SK-N-SH (cell line): ENCODE measurements around the gene CLCC1. TPM values are rescaled to one million over a fixed set of nuclear protein-coding genes. Genes with fewer than 3 reads are reported as not detected.

Experiments
- CTCF ChIA-PET: fragments of 300-600, 350-600 bp; formaldehyde crosslinking; extraction: SDS; loops from one replicate; lab custom pipeline; 2021; lab: Yijun Ruan, JAX
- POLR2A ChIA-PET: fragments of 350-600 bp; sonication (Branson Sonifier 250); formaldehyde crosslinking; extraction: SDS; loops from one replicate; lab custom pipeline; 2020; ENCODE audit warnings: antibody characterized with exemption, inconsistent platforms; lab: Yijun Ruan, JAX
- DNase-seq: peaks from one replicate; pipeline ENCODE4 v3.0.0; 2012
- H2AFZ ChIP-seq: fragments of 200-600 bp; sonication (generic); 2 replicates; pipeline ENCODE4 v1.8.1; 2016; ENCODE audit warnings: antibody characterized with exemption, mild to moderate bottlenecking, low read depth
- H3F3A ChIP-seq: fragments of 200-600 bp; sonication (generic); replicated peaks from 2 replicates; pipeline ENCODE3; 2016; ENCODE audit warnings: antibody characterized with exemption, mild to moderate bottlenecking; ENCODE audit not compliant: insufficient read depth
- H3K27ac ChIP-seq, 2 experiments: fragments of 200-500 bp in 1 of 2; fragments of 200-600 bp in 1 of 2; sonication (Bioruptor generic) in 1 of 2; sonication (generic), shearing (Covaris generic) in 1 of 2; 2 replicates each; pipeline versions ENCODE4 v1.5.1 to v1.6.1; 2014 to 2016; ENCODE audit warnings: low read depth in 2 of 2, inconsistent platforms in 1 of 2, low read length in 1 of 2, mild to moderate bottlenecking in 1 of 2, mixed read lengths in 1 of 2
- H3K27me3 ChIP-seq: fragments of 200-600 bp; sonication (generic), shearing (Covaris generic); 2 replicates; pipeline ENCODE4 v1.6.1; 2016; ENCODE audit warnings: mixed run types; ENCODE audit not compliant: insufficient read depth
- H3K36me3 ChIP-seq, 2 experiments: fragments of 200-500 bp in 1 of 2; fragments of 200-600 bp in 1 of 2; sonication (Bioruptor generic) in 1 of 2; sonication (generic) in 1 of 2; replicated peaks in 1 of 2; 2 replicates each; pipeline versions ENCODE3 to v1.5.1; 2014 to 2016; ENCODE audit warnings: low read length in 1 of 2, mild to moderate bottlenecking in 1 of 2; ENCODE audit not compliant: insufficient read depth in 2 of 2, control insufficient read depth in 1 of 2
- H3K4me1 ChIP-seq, 2 experiments: fragments of 200-500 bp in 1 of 2; fragments of 200-600 bp in 1 of 2; sonication (Bioruptor generic) in 1 of 2; sonication (generic), shearing (Covaris generic) in 1 of 2; 2 replicates each; pipeline versions ENCODE4 v1.5.1 to v1.6.1; 2014 to 2016; ENCODE audit warnings: low read depth in 1 of 2, low read length in 1 of 2, mixed run types in 1 of 2; ENCODE audit not compliant: insufficient read depth in 2 of 2, control insufficient read depth in 1 of 2
- H3K4me2 ChIP-seq: fragments of 200-600 bp; sonication (generic), shearing (Covaris generic); 2 replicates; pipeline ENCODE4 v1.6.1; 2017; ENCODE audit warnings: mixed run types
- H3K4me3 ChIP-seq, 2 experiments: fragments of 200-500 bp in 1 of 2; fragments of 200-600 bp in 1 of 2; sonication (Bioruptor generic) in 1 of 2; sonication (generic), shearing (Covaris generic) in 1 of 2; 2 replicates each; pipeline versions ENCODE4 v1.5.1 to v1.8.1; 2014 to 2016; ENCODE audit warnings: low read depth in 2 of 2, inconsistent platforms in 1 of 2, low read length in 1 of 2, mild to moderate bottlenecking in 1 of 2, mixed read lengths in 1 of 2, moderate library complexity in 1 of 2
- H3K79me2 ChIP-seq: fragments of 200-600 bp; sonication (generic); 2 replicates; pipeline ENCODE4 v1.8.1; 2017; ENCODE audit warnings: mild to moderate bottlenecking; ENCODE audit not compliant: insufficient read depth
- H3K9ac ChIP-seq: fragments of 200-600 bp; sonication (generic); 2 replicates; pipeline ENCODE4 v1.6.1; 2017; ENCODE audit warnings: mixed run types
- H3K9me2 ChIP-seq: fragments of 200-600 bp; sonication (generic); 2 replicates; pipeline ENCODE4 v1.6.1; 2017; ENCODE audit warnings: mixed run types
- H3K9me3 ChIP-seq: fragments of 200-600 bp; sonication (generic); 2 replicates; pipeline ENCODE4 v1.6.1; 2017; ENCODE audit warnings: mixed run types, mild to moderate bottlenecking, moderate library complexity
- H4K20me1 ChIP-seq: fragments of 200-600 bp; sonication (generic); 2 replicates; pipeline ENCODE4 v1.6.1; 2017; ENCODE audit warnings: mild to moderate bottlenecking, mixed run types; ENCODE audit not compliant: insufficient read depth
- CHD2 ChIP-seq: fragments of 150-350 bp; IDR thresholded peaks from 2 replicates; pipeline ENCODE4 v1.6.1; 2018; ENCODE audit warnings: low read length; ENCODE audit not compliant: partially characterized antibody
- ELF1 ChIP-seq: IDR thresholded peaks from 2 replicates; pipeline ENCODE4 v1.4.0; 2012
- EZH2phosphoT487 ChIP-seq: fragments of 200-600 bp; sonication (generic); IDR thresholded peaks from 2 replicates; pipeline ENCODE4 v1.6.1; 2017; ENCODE audit warnings: low read depth, mixed run types, mild to moderate bottlenecking, antibody characterized with exemption, moderate library complexity, borderline replicate concordance
- FOXM1 ChIP-seq: IDR thresholded peaks from 2 replicates; pipeline ENCODE4 v1.4.0; 2012; ENCODE audit warnings: low read depth, mild to moderate bottlenecking
- GABPA ChIP-seq: IDR thresholded peaks from 2 replicates; pipeline ENCODE4 v1.4.0; 2012; ENCODE audit warnings: low read depth, mild to moderate bottlenecking
- MEF2A ChIP-seq: IDR thresholded peaks from 2 replicates; pipeline ENCODE4 v1.4.0; 2012; ENCODE audit warnings: low read depth, borderline replicate concordance
- MXI1 ChIP-seq: IDR thresholded peaks from 2 replicates; pipeline ENCODE4 v1.6.1; 2012; ENCODE audit warnings: mild to moderate bottlenecking, low read depth, low read length, improper control_type of control experiment
- NRF1 ChIP-seq: IDR thresholded peaks from 2 replicates; pipeline ENCODE4 v1.6.1; 2012; ENCODE audit warnings: low read depth, mild to moderate bottlenecking, low read length
- POLR2AphosphoS5 ChIP-seq: IDR thresholded peaks from 2 replicates; pipeline ENCODE4 v1.6.1; 2012; ENCODE audit warnings: low read depth, low read length
- RAD21 ChIP-seq: IDR thresholded peaks from 2 replicates; pipeline ENCODE4 v1.6.1; 2012; ENCODE audit warnings: mild to moderate bottlenecking, low read length
- SIN3A ChIP-seq: IDR thresholded peaks from 2 replicates; pipeline ENCODE4 v1.6.1; 2012; ENCODE audit warnings: low read depth, mild to moderate bottlenecking, low read length, moderate library complexity, borderline replicate concordance
- SMC3 ChIP-seq: IDR thresholded peaks from 2 replicates; pipeline ENCODE4 v1.6.1; 2012; ENCODE audit warnings: low read depth, low read length, improper control_type of control experiment
- TEAD4 ChIP-seq: IDR thresholded peaks from 2 replicates; pipeline ENCODE4 v1.4.0; 2012; ENCODE audit warnings: mild to moderate bottlenecking, borderline replicate concordance; ENCODE audit not compliant: insufficient read depth
- YY1 ChIP-seq: IDR thresholded peaks from 2 replicates; pipeline ENCODE4 v1.4.0; 2012; ENCODE audit warnings: low read depth, mild to moderate bottlenecking
- WGBS: methylation state at CpG from one replicate; pipeline ENCODE4 v1.1.6; 2017; ENCODE audit warnings: low lambda C conversion rate; 5-methylcytosine and 5-hydroxymethylcytosine counted together
- polyA plus RNA-seq, 3 experiments: library from polyadenylated mRNA; depleted of rRNA; stranded (reverse); fragments of >200 nt; gene quantifications; 2 replicates each; pipeline ENCODE4 v1.2.3, GENCODE V29; 2012
- TF ChIP-seq, protein P1 (sequence below): IDR thresholded peaks from 2 replicates; pipeline ENCODE4 v1.4.0; 2012; ENCODE audit warnings: low read depth, borderline replicate concordance
- TF ChIP-seq, protein P2 (sequence below): fragments of 150-350 bp; IDR thresholded peaks from 2 replicates; pipeline ENCODE4 v1.6.1; 2017; ENCODE audit warnings: antibody characterized with exemption, low read length, low read depth, borderline replicate concordance
- TF ChIP-seq, protein P3 (sequence below): IDR thresholded peaks from 2 replicates; pipeline ENCODE4 v1.4.0; 2012; ENCODE audit warnings: low read depth, borderline replicate concordance
- TF ChIP-seq, protein P4 (sequence below): fragments of 200-600 bp; sonication (generic); IDR thresholded peaks from 2 replicates; pipeline ENCODE4 v1.6.1; 2017; ENCODE audit warnings: antibody characterized with exemption, mild to moderate bottlenecking, moderate library complexity
- TF ChIP-seq, protein P5 (sequence below): IDR thresholded peaks from 2 replicates; pipeline ENCODE4; 2012

The CLCC1 gene
- polyA plus RNA-seq, 1 of the 3 experiments (the other 2 are of a cell fraction), result 20.0 TPM

DNA sequence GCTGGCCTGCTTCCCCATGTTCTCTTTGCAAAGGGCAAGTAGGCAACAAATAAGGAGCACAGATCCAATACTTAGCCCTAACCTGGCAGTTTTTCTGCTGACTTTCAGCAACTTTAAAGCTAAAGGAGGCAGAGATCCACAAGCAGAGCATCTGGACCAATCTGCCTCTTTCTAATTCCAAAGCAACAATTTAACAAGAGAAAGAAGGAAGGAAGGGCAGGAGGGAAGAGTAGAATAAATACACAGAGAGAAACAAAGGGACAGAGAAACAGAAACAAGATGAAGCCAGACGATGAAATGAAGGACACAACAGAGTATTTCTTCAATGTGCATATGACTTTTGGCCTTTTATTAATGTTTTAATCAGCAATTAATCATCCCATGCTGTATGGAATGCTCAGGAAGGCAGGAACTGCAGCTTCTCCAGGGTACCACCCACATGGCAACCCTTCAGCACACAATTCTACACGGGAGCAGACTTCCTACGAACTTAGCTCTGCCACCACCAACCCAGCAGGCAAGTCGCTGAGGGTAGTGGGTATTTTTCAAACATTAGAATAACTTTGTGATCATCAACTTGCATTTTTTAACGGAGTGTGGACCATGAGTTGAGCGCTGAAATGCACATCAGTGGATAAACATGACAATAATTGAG, 15.3 kb downstream of the CLCC1 start:
- TF ChIP-seq, protein P1, sequence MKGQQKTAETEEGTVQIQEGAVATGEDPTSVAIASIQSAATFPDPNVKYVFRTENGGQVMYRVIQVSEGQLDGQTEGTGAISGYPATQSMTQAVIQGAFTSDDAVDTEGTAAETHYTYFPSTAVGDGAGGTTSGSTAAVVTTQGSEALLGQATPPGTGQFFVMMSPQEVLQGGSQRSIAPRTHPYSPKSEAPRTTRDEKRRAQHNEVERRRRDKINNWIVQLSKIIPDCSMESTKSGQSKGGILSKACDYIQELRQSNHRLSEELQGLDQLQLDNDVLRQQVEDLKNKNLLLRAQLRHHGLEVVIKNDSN, result no peak
- TF ChIP-seq POLR2AphosphoS5 (no peak), NRF1 (no peak), SMC3 (no peak), EZH2phosphoT487 (no peak), SIN3A (no peak), TEAD4 (no peak), MXI1 (no peak), CHD2 (no peak), GABPA (no peak), FOXM1 (no peak), MEF2A (no peak), YY1 (no peak), RAD21 (no peak), ELF1 (no peak)
- TF ChIP-seq, protein P2, sequence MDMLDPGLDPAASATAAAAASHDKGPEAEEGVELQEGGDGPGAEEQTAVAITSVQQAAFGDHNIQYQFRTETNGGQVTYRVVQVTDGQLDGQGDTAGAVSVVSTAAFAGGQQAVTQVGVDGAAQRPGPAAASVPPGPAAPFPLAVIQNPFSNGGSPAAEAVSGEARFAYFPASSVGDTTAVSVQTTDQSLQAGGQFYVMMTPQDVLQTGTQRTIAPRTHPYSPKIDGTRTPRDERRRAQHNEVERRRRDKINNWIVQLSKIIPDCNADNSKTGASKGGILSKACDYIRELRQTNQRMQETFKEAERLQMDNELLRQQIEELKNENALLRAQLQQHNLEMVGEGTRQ, result no peak
- TF ChIP-seq, protein P3, sequence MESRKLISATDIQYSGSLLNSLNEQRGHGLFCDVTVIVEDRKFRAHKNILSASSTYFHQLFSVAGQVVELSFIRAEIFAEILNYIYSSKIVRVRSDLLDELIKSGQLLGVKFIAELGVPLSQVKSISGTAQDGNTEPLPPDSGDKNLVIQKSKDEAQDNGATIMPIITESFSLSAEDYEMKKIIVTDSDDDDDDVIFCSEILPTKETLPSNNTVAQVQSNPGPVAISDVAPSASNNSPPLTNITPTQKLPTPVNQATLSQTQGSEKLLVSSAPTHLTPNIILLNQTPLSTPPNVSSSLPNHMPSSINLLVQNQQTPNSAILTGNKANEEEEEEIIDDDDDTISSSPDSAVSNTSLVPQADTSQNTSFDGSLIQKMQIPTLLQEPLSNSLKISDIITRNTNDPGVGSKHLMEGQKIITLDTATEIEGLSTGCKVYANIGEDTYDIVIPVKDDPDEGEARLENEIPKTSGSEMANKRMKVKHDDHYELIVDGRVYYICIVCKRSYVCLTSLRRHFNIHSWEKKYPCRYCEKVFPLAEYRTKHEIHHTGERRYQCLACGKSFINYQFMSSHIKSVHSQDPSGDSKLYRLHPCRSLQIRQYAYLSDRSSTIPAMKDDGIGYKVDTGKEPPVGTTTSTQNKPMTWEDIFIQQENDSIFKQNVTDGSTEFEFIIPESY, result no peak
- TF ChIP-seq, protein P4, sequence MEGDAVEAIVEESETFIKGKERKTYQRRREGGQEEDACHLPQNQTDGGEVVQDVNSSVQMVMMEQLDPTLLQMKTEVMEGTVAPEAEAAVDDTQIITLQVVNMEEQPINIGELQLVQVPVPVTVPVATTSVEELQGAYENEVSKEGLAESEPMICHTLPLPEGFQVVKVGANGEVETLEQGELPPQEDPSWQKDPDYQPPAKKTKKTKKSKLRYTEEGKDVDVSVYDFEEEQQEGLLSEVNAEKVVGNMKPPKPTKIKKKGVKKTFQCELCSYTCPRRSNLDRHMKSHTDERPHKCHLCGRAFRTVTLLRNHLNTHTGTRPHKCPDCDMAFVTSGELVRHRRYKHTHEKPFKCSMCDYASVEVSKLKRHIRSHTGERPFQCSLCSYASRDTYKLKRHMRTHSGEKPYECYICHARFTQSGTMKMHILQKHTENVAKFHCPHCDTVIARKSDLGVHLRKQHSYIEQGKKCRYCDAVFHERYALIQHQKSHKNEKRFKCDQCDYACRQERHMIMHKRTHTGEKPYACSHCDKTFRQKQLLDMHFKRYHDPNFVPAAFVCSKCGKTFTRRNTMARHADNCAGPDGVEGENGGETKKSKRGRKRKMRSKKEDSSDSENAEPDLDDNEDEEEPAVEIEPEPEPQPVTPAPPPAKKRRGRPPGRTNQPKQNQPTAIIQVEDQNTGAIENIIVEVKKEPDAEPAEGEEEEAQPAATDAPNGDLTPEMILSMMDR, result no peak
- TF ChIP-seq, protein P5, sequence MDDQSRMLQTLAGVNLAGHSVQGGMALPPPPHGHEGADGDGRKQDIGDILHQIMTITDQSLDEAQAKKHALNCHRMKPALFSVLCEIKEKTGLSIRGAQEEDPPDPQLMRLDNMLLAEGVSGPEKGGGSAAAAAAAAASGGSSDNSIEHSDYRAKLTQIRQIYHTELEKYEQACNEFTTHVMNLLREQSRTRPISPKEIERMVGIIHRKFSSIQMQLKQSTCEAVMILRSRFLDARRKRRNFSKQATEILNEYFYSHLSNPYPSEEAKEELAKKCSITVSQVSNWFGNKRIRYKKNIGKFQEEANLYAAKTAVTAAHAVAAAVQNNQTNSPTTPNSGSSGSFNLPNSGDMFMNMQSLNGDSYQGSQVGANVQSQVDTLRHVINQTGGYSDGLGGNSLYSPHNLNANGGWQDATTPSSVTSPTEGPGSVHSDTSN, result no peak
- H3F3A ChIP-seq, result no peaks in the 10 kb centered on the region
- CTCF ChIA-PET, result interaction anchor here (0.6 to 1.5 kb wide), 4 partner anchors 44 to 165 kb away, joined by 3 to 4 read pairs (median 4); a partner anchor contains a TSS
- H3K4me2 ChIP-seq, result no peak overlapping the region
- H3K4me1 ChIP-seq, result no peaks in the 10 kb centered on the region; a peak in 1 of 4 replicates
- no peak overlapping the region for H2AFZ ChIP-seq
- no peaks in the 10 kb centered on the region for H3K9me3 ChIP-seq
- H4K20me1 ChIP-seq, result no peaks in the 10 kb centered on the region; the same call in none of the 2 replicates
- DNase-seq, result no peak
- no peak overlapping the region for H3K9ac ChIP-seq
- peaks cover 46% of the 10 kb centered on the region for H3K79me2 ChIP-seq
- no peaks in the 10 kb centered on the region for H3K9me2 ChIP-seq
- peaks cover 21 to 22% of the 10 kb centered on the region in 2 experiments for H3K36me3 ChIP-seq
- POLR2A ChIA-PET, result no interaction called here
- no peak overlapping the region for H3K4me3 ChIP-seq
- H3K27me3 ChIP-seq, result no peaks in the 10 kb centered on the region
- H3K27ac ChIP-seq, result no peak overlapping the region
- WGBS, result 85% methylated on average over 6 of the region's 6 CpGs
